GM23338 (cell line): ENCODE measurements around the gene MEF2A. TPM values are rescaled to one million over a fixed set of nuclear protein-coding genes. Genes with fewer than 3 reads are reported as not detected.

ENCODE experiments used
- ATAC-seq: fragments of 200-7000 bp; cut with Tn5 transposase; 3 replicates; pipeline ENCODE4 v1.9.1; 2020
- DNase-seq: peaks from one replicate; pipeline ENCODE4 v3.0.0-alpha.2; 2015; ENCODE audit warnings: low spot score
- H2AFZ ChIP-seq: fragments of 200-600 bp; sonication (generic); 2 replicates; pipeline ENCODE4 v1.8.0; 2016; ENCODE audit warnings: antibody characterized with exemption, mild to moderate bottlenecking, moderate library complexity
- H3F3A ChIP-seq: fragments of 200-600 bp; sonication (generic); replicated peaks from 2 replicates; pipeline ENCODE4 v1.8.0; 2017; ENCODE audit warnings: antibody characterized with exemption, mixed run types, low read depth
- H3K27ac ChIP-seq: fragments of 200-600 bp; sonication (generic); 2 replicates; pipeline ENCODE4 v1.6.1; 2016; ENCODE audit warnings: low read depth
- H3K27me3 ChIP-seq: fragments of 200-600 bp; sonication (generic); 2 replicates; pipeline ENCODE4 v1.8.0; 2016; ENCODE audit warnings: mild to moderate bottlenecking, mixed run types, moderate library complexity; ENCODE audit not compliant: insufficient read depth
- H3K36me3 ChIP-seq: fragments of 200-600 bp; sonication (generic); 2 replicates; pipeline ENCODE4 v1.8.0; 2016; ENCODE audit warnings: mild to moderate bottlenecking; ENCODE audit not compliant: insufficient read depth
- H3K4me1 ChIP-seq: fragments of 200-600 bp; sonication (generic); 2 replicates; pipeline ENCODE4 v1.8.0; 2016; ENCODE audit warnings: mild to moderate bottlenecking, moderate library complexity; ENCODE audit not compliant: insufficient read depth
- H3K4me2 ChIP-seq: fragments of 200-600 bp; sonication (generic); 2 replicates; pipeline ENCODE4 v1.7.1; 2017; ENCODE audit warnings: mixed run types
- H3K4me3 ChIP-seq: fragments of 200-600 bp; sonication (generic); 2 replicates; pipeline ENCODE4 v1.6.1; 2016; ENCODE audit warnings: mixed run types
- H3K79me2 ChIP-seq: fragments of 200-600 bp; sonication (generic); replicated peaks from 2 replicates; pipeline ENCODE4 v1.8.0; 2017; ENCODE audit warnings: mild to moderate bottlenecking; ENCODE audit not compliant: insufficient read depth
- H3K9me2 ChIP-seq: fragments of 200-600 bp; sonication (generic); 2 replicates; pipeline ENCODE4 v1.8.0; 2017; ENCODE audit not compliant: insufficient read depth
- H4K20me1 ChIP-seq: fragments of 200-600 bp; sonication (generic); replicated peaks from 2 replicates; pipeline ENCODE4 v1.8.0; 2017; ENCODE audit warnings: mild to moderate bottlenecking; ENCODE audit not compliant: insufficient read depth
- H3K27ac Mint-ChIP-seq: 2 replicates; pipeline ENCODE4 v1.8.0; 2020; ENCODE audit warnings: inconsistent platforms, mild to moderate bottlenecking, moderate library complexity, mixed read lengths
- H3K27me3 Mint-ChIP-seq: 3 replicates; pipeline ENCODE4 v1.8.0; 2022; ENCODE audit warnings: low read depth, mild to moderate bottlenecking, moderate library complexity, mixed read lengths, inconsistent platforms; ENCODE audit not compliant: insufficient read depth, poor library complexity
- H3K36me3 Mint-ChIP-seq: 3 replicates; pipeline ENCODE4 v1.8.0; 2021; ENCODE audit warnings: low read depth, mild to moderate bottlenecking, inconsistent platforms, moderate library complexity, mixed read lengths
- H3K4me1 Mint-ChIP-seq: 3 replicates; pipeline ENCODE4 v1.8.0; 2020; ENCODE audit warnings: mild to moderate bottlenecking, inconsistent platforms, mixed read lengths
- H3K4me3 Mint-ChIP-seq: 3 replicates; pipeline ENCODE4 v1.8.0; 2021; ENCODE audit warnings: moderate library complexity, mild to moderate bottlenecking, inconsistent platforms, mixed read lengths
- H3K9me3 Mint-ChIP-seq: 3 replicates; pipeline ENCODE4 v1.8.0; 2020; ENCODE audit warnings: moderate library complexity, mild to moderate bottlenecking, inconsistent platforms, mixed read lengths
- EZH2 ChIP-seq: fragments of 200-600 bp; sonication (generic); IDR thresholded peaks from one replicate; pipeline ENCODE4 v1.8.0; 2017; ENCODE audit warnings: antibody characterized with exemption, mild to moderate bottlenecking, low read depth; ENCODE audit not compliant: unreplicated experiment
- EZH2phosphoT487 ChIP-seq: fragments of 200-600 bp; sonication (generic); IDR thresholded peaks from one replicate; pipeline ENCODE4 v1.8.1; 2018; ENCODE audit warnings: antibody characterized with exemption; ENCODE audit not compliant: unreplicated experiment
- JUNB ChIP-seq: IDR thresholded peaks from one replicate; pipeline ENCODE4 v1.6.1; 2016; ENCODE audit warnings: antibody characterized with exemption; ENCODE audit not compliant: unreplicated experiment
- NANOG ChIP-seq: IDR thresholded peaks from 2 replicates; pipeline ENCODE4 v1.6.1; 2016; ENCODE audit warnings: antibody characterized with exemption, borderline replicate concordance
- STAT1 ChIP-seq: IDR thresholded peaks from one replicate; pipeline ENCODE4 v1.6.1; 2016; ENCODE audit warnings: antibody characterized with exemption; ENCODE audit not compliant: unreplicated experiment
- ZNF331 ChIP-seq: fragments of 250-450 bp; sonication (Bioruptor Pico); IDR thresholded peaks from 2 replicates; pipeline ENCODE4 v1.5.0; 2020; ENCODE audit warnings: low read depth, mild to moderate bottlenecking, moderate library complexity
- polyA plus RNA-seq: library from polyadenylated mRNA; unstranded; fragments of >200 nt; fragmentation: Nextera tagmentation; extraction: Ambion mirVana; gene quantifications from 2 replicates; pipeline ENCODE4 v1.2.1, GENCODE V29; 2016
- total RNA-seq: library from RNA; depleted of rRNA; stranded (reverse); fragments of >200 nt; shearing (Covaris generic); gene quantifications from 2 replicates; pipeline ENCODE4 v1.2.3, GENCODE V29; 2014
- TF ChIP-seq, protein P1 (sequence below): fragments of 250-450 bp; sonication (Bioruptor Pico); IDR thresholded peaks from 2 replicates; pipeline ENCODE4 v1.5.0; 2020; ENCODE audit warnings: mild to moderate bottlenecking, moderate library complexity
- TF ChIP-seq, protein P2 (sequence below), 2 experiments: fragments of 200-600 bp in 1 of 2; sonication (generic) in 1 of 2; conservative IDR thresholded peaks; 2 replicates each; pipeline versions ENCODE4 v1.5.1 to v1.6.1; 2016 to 2017; ENCODE audit warnings: antibody characterized with exemption in 2 of 2, low read depth in 2 of 2, mild to moderate bottlenecking in 2 of 2, moderate library complexity in 1 of 2

The MEF2A gene
- total and polyA plus RNA-seq, 2 experiments from 2014 or later: 20.3 to 42.3 TPM

DNA sequence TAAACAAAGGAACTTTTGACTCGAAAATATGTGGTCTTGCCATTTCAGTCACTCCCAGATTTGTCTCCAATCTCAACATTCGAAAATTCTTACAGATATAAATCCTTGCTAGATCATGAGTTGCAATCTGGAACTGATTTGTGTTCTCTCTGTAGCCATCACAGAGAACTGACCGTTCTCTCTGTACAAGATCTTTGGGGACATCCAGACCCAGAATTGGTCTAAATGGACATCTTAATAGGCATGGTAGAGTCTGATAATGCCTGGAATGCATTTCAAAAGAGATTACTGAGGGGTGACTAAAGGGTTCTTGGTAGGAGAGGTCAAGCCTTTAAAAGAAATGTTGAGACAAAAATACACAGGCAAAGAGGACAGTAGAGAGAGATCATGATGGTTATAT, 7.2 kb upstream of the MEF2A start (continued):
- TF ChIP-seq, protein P1, sequence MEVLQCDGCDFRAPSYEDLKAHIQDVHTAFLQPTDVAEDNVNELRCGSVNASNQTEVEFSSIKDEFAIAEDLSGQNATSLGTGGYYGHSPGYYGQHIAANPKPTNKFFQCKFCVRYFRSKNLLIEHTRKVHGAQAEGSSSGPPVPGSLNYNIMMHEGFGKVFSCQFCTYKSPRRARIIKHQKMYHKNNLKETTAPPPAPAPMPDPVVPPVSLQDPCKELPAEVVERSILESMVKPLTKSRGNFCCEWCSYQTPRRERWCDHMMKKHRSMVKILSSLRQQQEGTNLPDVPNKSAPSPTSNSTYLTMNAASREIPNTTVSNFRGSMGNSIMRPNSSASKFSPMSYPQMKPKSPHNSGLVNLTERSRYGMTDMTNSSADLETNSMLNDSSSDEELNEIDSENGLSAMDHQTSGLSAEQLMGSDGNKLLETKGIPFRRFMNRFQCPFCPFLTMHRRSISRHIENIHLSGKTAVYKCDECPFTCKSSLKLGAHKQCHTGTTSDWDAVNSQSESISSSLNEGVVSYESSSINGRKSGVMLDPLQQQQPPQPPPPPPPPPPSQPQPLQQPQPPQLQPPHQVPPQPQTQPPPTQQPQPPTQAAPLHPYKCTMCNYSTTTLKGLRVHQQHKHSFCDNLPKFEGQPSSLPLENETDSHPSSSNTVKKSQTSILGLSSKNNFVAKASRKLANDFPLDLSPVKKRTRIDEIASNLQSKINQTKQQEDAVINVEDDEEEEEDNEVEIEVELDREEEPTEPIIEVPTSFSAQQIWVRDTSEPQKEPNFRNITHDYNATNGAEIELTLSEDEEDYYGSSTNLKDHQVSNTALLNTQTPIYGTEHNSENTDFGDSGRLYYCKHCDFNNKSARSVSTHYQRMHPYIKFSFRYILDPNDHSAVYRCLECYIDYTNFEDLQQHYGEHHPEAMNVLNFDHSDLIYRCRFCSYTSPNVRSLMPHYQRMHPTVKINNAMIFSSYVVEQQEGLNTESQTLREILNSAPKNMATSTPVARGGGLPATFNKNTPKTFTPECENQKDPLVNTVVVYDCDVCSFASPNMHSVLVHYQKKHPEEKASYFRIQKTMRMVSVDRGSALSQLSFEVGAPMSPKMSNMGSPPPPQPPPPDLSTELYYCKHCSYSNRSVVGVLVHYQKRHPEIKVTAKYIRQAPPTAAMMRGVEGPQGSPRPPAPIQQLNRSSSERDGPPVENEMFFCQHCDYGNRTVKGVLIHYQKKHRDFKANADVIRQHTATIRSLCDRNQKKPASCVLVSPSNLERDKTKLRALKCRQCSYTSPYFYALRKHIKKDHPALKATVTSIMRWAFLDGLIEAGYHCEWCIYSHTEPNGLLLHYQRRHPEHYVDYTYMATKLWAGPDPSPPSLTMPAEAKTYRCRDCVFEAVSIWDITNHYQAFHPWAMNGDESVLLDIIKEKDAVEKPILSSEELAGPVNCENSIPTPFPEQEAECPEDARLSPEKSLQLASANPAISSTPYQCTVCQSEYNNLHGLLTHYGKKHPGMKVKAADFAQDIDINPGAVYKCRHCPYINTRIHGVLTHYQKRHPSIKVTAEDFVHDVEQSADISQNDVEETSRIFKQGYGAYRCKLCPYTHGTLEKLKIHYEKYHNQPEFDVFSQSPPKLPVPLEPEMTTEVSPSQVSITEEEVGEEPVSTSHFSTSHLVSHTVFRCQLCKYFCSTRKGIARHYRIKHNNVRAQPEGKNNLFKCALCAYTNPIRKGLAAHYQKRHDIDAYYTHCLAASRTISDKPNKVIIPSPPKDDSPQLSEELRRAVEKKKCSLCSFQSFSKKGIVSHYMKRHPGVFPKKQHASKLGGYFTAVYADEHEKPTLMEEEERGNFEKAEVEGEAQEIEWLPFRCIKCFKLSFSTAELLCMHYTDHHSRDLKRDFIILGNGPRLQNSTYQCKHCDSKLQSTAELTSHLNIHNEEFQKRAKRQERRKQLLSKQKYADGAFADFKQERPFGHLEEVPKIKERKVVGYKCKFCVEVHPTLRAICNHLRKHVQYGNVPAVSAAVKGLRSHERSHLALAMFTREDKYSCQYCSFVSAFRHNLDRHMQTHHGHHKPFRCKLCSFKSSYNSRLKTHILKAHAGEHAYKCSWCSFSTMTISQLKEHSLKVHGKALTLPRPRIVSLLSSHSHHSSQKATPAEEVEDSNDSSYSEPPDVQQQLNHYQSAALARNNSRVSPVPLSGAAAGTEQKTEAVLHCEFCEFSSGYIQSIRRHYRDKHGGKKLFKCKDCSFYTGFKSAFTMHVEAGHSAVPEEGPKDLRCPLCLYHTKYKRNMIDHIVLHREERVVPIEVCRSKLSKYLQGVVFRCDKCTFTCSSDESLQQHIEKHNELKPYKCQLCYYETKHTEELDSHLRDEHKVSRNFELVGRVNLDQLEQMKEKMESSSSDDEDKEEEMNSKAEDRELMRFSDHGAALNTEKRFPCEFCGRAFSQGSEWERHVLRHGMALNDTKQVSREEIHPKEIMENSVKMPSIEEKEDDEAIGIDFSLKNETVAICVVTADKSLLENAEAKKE (CRISPR knock-in tag): no peak
- TF ChIP-seq STAT1 (no peak), NANOG (no peak), EZH2phosphoT487 (no peak), JUNB (no peak)
- TF ChIP-seq, protein P2, sequence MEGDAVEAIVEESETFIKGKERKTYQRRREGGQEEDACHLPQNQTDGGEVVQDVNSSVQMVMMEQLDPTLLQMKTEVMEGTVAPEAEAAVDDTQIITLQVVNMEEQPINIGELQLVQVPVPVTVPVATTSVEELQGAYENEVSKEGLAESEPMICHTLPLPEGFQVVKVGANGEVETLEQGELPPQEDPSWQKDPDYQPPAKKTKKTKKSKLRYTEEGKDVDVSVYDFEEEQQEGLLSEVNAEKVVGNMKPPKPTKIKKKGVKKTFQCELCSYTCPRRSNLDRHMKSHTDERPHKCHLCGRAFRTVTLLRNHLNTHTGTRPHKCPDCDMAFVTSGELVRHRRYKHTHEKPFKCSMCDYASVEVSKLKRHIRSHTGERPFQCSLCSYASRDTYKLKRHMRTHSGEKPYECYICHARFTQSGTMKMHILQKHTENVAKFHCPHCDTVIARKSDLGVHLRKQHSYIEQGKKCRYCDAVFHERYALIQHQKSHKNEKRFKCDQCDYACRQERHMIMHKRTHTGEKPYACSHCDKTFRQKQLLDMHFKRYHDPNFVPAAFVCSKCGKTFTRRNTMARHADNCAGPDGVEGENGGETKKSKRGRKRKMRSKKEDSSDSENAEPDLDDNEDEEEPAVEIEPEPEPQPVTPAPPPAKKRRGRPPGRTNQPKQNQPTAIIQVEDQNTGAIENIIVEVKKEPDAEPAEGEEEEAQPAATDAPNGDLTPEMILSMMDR (conservative IDR thresholded peaks at IDR 0.05; ENCODE audit: low read depth in 2 of 2): no peak

DNA sequence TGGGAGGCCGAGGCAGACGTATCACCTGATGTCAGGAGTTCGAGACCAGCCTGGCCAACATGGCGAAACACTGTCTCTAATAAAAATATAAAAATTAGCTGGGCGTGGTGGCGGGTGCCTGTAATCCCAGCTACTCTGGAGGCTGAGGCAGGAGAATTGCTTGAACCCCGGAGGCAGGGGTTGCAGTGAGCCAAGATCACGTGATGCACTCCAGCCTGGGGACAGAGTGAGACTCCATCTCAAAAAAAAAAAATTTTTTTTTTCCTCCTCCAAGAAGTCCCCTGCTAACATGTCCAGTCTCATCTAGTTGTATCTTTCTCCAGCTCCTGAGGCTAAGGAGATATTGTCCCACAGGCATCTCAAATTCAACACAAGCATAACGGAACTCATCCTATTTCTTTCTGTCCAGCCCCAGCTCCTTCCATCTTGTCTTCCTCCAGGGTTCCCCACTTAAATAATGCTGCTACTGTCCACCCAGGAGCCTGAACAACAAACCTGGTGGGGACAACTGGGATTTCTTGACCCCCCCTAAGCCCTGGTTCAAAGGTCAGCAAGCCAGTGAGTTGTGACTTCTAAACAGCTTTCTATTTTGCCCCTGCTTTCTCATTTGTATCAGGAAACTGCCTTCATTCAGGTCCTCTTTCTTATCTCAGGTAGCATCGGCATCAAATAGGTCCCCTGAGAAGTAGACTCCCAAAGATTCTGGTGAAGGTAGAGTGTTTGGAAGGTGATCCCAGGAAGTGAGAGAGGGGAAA, 4.1 kb upstream of the MEF2A start:
- H2AFZ ChIP-seq: no peak overlapping the region
- no peaks in the 10 kb centered on the region for H3K9me2 ChIP-seq
- H4K20me1 ChIP-seq: no peaks in the 10 kb centered on the region
- peaks cover 29% of the 10 kb centered on the region for H3K4me1 Mint-ChIP-seq
- H3K27ac Mint-ChIP-seq: no peak overlapping the region
- peaks cover 23% of the 10 kb centered on the region for H3K4me1 ChIP-seq
- no peaks in the 10 kb centered on the region for H3K36me3 ChIP-seq
- H3K36me3 Mint-ChIP-seq: no peaks in the 10 kb centered on the region
- H3K4me3 ChIP-seq: no peak overlapping the region
- DNase-seq: no peak
- H3K27me3 Mint-ChIP-seq: peaks cover 8% of the 10 kb centered on the region
- no peak overlapping the region for H3K27ac ChIP-seq
- H3F3A ChIP-seq: no peaks in the 10 kb centered on the region; the same call in 1 of the 2 replicates
- peaks cover 2% of the 10 kb centered on the region for H3K79me2 ChIP-seq
- no peak for ATAC-seq
- no peak overlapping the region; the same call in 2 of the 3 replicates for H3K4me3 Mint-ChIP-seq
- H3K4me2 ChIP-seq: no peak overlapping the region
- no peaks in the 10 kb centered on the region for H3K27me3 ChIP-seq
- H3K9me3 Mint-ChIP-seq: no peaks in the 10 kb centered on the region
- TF ChIP-seq STAT1: no peak
- TF ChIP-seq EZH2: no peak
- no peak for TF ChIP-seq NANOG
- TF ChIP-seq ZNF331: no peak
- no peak for TF ChIP-seq JUNB
